Bone marrow (tissue), 2 donors: Measurements from ENCODE around the gene SERPINH1.

Experiments used
- DNase-seq, 2 donors: peaks; one replicate each; lab custom pipeline; 2025; lab: John Stamatoyannopoulos, UW

SERPINH1 gene

DNA sequence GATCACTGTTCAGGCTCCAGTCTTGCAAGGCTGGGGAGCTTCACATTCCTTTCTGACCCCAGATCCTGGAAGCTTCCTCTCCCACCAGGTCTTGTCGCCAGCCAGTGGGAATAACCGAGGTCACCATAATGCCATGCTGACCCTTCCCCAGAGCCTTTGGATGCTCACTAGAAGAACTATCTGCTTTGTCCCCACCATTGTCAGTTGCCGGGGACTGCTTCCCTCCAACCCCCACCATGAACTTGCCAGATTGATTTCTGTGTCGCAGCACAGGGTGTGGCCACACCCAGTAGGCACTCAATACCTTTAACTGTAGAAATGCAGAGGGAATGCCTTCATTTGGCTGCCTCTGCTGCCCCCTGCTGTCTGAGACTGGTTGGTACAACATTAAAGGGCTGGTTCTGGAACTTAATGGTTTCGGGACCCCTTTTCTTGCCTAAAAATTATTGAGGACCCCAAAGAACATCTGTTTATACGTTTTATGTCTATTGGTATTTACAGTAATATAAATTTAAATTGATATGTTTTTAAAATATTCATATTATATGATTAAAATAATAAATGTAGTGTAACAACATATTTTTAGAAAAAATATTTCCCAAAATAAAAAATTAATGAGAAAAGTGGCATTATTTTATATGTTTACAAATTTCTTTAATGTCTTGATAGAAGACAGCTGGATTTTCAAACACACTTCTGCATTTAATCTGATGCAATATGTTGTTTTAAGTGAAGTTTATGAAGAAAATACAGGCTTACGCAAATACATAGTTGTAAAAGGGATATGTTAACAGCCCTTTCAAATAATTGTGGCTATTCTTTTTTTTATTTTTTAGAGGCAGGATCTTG is 29.6 kb upstream of the SERPINH1 start:
- DNase-seq, result peak; percentile 41 to 46

DNA sequence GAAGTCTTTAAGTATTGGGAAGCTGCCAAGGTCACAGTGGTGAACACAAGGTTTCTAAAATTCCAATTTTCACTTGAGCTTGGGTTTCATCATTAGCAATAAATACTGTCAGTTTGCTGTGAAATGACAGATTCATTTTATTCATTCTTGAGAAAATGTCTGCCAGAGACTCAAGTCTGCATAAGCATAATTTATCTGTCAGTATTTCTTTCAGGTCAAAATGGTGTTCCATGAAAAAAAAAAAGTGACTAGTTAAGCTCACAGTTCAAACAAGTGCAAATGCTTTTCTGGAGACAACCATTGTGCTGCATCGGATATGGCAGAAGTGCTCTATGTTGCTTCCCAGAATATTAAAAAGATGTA is 28.2 kb upstream of the SERPINH1 start:
- DNase-seq, result no peak

DNA sequence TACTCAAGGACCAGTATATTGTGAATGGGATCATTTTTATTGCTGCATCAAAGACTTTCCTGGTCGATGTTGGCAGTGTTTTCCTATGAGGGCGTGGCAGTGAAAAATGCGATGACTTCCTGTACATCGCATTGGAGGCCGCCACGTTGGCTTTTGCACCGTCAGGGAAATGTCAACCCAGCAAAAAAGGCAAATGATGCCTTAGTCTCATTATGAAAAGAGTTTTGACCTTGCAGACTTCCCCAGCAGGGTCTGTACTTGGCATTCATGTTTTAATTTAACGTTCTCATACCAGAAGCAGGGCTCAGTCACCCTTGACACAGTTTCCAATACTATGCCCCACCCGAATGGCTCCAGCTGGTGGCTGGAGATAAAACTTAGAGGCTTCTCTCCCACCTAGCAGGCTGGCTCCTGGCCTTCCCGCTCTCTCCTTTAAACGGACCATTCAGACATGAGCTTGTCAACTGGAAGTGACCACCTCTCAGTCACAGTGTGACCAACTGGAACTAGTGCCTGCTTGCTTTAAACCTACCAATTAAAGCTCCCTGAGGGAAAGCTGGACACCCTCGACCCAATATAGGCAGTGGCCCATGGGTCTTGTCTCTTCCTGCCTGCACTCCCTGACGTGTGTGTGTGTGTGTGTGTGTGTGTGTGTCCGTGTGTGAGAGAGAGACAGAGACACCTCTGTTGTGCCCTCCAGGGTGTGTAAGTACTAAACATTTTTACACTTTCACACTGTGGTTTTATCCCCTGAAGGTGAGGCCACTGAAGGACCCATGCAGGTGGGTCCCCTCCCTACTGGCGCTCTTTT is 27.6 kb upstream of the SERPINH1 start:
- no peak for DNase-seq

DNA sequence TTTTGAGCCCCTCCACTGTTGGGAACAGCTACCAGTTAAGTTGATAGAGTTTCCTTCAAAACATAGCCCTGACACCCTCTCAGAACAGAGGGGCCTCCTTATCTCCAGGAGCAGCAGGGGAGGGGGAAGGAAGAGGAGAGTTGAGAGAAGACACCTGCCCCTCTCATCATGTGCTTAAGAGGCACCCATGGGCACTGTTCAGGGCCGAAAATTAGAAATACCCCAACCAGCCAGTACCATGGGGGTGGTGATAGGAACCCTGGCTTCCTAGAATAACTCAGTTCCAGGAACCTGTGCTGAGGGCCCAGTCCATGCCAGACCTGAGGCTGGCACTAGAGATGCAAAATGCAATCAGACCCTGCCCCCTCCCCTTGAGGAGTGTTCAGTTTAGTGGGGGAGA is 27.0 kb upstream of the SERPINH1 start:
- DNase-seq, result no peak

DNA sequence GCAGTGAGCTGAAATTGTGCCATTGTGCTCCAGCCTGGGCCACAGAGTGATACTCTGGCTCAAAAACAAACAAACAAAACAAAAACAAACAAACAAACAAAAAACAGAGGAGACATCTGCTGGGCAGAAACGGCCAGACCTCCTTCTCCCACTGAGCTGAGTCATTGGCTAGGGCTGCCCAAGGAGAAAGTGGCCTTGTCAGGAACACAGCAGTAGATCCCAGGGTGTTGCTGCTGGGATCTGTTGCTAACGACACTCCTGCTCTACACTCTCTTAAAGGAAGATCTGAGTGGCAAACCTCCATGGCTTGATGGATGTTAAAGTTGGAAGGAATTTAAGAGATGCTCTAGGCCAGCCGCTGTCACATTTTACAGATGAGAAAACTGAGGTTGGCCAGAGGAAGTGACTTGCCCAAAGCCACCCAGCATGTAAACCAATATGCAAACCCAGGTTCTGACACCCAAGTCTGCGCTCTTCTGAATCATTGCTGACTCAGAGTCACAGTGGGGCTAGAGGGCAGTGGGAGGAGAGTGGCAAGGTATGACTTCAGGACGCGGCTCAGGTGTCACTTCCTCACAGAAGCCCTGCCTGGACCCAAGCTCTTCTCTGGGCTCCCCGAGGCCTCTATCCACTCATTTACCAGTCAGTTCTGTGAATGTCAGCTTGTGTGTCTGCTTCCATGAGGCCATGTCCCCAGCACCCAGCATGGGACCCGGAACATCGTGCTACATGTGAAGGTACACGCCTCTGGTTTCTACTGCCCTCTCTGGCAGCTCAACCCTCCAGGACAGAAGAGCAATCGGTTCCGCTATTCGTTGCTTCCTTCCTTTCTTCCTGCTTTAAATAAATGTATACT is 25.0 kb upstream of the SERPINH1 start:
- peak in 1 of 2 donors; percentile 53 for DNase-seq

DNA sequence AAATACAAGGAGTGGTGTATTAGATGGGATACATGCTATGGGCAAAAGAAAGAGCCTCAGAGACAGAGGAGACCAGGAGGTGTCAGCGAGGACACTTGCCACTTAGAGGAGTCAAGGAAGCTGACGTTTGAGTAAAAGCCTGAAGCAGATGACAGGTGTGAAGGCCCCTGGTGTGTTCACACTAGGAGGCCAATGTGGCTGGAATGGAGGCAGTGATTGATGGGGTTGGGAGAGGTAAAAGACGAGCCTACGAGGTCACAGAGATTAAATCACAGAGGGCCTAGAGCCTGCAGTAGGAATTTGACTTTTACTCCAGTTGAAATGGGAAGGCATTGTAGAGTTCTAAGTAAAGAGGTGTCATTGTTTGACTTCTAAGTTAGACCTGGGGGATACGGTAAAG is 24.3 kb upstream of the SERPINH1 start:
- no peak for DNase-seq

DNA sequence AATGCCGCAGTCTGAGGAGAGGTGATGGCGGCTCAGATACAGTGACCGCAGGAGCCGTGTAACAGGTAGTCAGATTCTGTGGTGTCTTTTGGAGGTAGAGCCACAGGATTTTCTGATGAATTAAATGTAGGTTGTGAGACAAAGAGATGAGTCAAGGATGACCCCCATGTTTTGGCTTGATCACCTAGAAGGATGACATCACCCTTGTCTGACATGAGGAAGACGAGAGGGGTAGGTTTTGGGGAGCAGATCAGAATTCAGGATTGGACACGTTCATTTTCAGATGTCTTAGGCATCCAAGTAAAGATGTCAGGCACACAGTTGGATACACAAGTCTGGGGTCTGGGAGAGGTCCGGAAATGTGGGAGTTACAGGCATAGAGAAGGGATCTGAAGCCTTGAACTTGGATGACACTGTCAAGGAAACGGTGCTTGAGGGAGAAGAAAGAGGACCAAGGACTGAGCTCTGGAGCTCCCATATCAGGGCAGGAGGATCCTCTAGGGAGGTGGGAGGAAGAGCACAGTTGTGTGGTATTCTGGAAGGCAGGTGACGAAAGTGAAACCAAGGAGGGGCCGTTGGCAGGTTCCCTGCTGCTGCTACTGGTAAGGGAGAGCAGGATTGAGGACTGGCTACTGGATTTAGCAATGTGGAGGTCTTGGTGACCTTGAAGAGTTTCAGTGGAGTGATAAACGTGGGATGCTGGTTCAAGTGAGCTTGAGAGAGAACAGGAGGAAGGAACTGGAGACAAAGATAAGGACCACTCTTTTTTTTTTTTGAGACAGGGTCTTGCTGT is 23.7 kb upstream of the SERPINH1 start:
- DNase-seq, result no peak

DNA sequence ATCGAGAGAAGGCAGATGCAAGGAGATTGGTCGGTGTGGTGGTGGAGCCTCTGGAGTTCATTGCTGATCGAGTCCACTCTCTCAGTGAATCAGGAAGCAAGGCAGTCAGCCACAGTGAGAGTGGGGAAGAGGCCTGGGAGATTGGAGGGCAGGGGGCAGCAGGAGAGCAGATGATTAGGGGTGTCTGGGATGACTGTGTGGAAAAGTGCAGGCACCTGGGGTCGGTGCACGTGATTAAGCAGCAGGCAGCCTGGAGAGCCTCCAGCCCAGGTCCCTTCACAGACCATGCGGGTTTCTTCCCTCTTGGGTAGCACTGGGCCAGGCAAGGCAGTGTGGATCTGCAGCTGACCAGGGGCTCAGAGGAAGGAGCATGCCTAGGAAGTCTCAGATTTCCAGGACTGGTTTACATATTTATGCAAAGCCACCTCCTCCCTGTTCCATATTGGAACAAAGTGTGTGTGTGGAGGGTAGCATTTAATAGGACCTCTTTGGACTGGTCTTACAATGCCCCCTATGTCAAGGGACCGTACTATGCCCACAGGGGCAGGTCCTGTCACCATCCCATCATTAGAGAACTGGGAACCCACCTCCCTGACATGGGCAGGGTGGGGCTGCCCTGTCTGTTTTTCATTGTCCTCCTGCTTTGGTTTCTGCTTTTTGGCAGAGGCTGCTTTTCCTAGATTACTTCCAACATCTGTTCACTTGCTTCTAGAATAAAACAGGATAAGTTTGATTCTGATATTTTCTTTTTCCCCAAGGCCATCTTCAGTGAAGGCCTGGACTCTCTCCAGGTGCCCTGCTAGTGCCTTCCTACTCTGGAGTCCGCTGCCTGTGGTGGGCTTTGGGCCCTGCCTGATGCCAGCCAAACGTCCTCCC is 22.4 kb upstream of the SERPINH1 start:
- DNase-seq, result no peak

DNA sequence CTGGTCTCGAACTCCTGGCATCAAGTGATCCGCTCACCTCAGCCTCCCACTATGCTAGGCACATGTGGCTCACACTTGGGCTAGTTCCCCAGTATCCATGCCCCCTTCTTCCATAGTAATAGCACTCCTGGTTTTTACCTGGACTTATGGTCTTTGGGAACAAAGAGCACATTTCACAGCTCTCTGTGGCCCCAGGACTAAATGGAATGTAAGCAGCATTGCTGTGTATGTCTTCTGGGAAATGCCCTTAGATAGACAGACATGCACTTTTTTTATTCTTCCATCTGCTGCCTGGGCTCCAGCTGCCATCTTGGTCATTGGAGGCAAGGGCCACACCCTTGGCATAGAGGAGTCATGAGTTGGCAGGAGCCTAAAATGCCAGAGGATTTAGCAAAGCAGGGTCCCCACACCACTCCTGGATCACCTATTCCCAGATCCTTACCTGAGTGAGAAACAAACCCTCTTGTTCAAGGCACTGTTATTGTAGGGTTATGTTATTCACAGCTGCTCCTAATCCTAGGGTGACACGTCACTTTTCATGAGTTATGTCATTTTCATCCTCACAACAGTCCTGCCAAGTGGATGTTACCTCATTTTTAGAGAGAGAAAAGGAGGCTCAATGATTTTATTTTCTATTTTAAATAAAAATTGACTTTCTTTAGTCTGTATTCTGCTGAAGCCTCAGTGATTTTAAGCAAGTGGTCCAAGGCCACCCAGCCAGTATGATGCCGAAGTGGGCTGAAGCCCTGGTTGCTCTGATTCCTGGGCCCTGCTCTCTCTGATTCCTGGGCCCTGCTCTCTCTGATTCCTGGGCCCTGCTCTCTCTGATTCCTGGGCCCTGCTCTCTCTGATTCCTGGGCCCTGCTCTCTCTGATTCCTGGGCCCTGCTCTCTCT is 20.6 kb upstream of the SERPINH1 start:
- no peak for DNase-seq

DNA sequence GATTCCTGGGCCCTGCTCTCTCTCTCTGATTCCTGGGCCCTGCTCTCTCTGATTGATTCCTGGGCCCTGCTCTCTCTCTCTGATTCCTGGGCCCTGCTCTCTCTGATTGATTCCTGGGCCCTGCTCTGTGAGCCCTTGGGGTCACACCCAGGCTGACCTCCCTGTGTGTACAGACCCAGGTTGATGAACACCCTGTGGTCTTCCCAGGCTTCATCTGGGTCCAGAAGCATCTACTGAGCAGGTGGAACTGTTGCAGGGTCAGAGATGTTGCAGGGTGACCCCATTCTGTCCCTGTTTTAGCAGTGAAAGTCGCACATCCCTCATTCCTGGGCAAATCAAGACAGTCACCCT is 20.0 kb upstream of the SERPINH1 start:
- no peak for DNase-seq

DNA sequence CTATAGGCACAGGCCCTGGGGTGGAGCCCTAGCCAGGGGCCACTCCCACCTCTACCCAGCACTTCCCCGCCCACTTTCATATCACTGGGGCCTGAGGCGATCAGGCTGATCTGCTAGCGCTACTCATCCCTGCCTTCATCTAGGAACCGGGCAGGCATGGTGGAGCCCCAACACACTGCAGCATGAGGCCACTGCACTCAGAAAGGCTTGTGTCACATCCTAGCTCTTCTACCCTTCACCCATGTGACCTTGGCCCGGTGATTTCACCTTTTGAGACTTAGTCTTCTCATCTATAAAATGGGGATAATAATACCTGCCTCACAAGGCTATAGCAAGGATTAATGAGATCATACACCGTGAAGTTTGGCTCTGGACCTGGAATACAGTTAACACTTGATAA is 18.2 kb upstream of the SERPINH1 start:
- DNase-seq, result no peak

DNA sequence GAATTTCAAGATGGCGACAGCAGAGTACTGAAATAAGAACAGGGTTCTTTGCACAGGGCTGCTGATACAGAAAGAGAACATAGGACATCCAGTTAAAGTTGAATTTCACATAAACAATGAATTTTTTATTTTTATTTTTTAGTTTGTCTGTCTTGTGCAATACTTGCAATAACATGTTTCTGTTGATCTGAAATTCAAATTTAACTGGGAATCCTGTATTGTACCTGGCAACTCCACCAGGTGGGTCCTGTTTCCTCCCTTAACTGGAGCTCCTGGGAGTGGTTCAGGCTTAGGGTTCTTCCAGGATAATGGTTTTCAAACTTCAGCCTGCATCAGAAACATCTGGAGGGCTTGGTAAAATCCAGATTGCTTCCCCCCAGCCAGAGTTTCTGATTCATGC is 14.9 kb upstream of the SERPINH1 start:
- DNase-seq, result no peak

DNA sequence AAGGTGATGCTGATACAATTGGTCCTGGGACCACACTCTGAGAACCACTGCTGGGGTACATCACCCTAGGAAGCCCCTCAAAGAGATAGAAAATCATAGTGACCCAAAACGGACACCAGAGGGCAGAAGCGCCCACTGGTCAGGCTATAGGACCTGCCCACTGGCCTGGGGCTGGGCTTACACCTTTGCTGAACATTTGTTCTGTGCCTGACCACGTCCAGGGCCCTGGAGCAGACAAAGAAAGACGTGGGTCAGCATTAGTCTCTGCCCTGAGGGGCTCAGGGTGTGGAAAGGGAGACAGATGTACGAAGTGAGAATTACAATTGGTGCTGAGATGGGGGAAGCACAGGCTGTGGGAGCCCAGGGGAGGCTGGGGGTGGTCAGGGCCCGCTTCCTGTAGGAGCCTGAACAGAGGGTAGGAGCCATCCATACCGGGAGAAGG is 14.4 kb upstream of the SERPINH1 start:
- peak in 1 of 2 donors; percentile 20 for DNase-seq

DNA sequence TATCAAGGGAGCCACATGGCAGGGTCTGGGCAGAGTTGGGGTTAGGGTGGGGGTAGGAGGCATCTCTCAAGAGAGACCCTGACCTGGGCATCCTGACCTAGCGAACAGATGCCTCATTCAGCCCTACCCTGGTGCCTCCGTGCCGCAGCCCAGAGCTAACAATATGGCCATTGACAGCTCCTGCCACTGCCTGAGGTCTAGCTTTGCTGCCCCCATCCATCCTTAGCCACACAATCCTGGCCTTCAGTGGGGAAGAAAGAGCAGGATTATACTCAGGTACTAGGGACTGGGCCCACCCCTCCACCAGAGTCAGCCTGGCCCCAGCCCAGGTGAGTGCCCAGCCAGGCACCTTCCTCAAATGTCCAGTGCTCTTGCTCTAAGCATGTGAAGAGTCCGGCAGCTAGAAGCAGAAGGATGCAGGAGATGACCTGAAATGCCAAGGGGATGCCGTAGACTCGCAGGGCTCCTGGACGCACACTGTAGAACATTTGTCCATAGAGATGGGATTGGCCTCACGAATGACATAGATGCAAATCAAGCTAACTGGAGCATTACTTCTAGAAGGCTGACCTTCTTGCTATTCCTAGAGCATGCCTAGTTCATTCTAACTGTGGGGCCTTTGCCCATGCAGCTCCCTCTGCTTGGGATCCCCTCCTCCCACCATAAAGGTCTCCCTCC is 13.3 kb upstream of the SERPINH1 start:
- no peak for DNase-seq

DNA sequence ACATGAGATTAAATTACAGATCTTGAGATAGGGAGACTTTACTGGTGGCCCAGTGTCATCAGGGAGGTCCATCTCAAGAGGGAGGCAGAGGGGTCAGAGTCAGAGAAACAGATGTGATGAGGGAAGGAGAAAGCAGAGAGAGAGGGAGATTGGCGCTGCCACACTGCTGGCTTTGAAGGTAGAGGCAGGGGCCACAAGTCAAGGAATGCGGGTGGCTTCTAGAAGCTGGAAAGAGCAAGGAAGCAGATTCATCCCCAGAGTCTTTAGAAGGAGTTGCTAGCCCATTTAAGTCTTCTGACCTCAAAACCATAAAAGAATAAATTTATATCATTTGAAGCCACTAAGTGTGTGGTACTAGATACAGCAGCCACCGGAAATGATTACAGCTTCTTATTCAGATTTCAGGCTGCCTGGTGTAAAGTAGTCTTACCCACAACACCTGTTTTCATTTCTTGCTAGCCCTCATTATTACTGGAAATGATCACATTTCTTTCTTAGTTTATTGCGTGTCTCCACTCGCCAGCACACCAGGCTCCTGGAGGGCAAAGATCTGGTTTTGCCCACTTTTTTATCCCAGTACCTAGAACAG is 12.6 kb upstream of the SERPINH1 start:
- no peak for DNase-seq

DNA sequence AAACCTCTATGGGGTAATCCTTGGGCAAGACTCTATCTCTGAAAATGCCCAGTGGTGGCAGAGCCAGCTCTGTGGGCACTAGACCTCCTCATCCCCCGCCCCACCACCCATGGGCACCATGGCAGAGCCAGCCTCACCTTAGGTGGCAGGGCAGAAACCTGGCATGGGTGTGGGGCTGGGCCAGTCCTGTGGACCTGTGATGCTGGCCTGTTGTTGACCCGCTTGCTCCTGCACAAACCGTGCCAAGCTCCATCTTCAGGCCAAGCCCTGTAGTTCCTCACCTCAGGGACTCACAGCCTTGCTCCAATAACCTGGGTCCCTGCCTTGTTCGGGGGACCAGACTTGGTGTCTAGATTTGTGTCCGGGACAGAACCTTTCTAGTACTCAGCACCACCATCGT is 8.9 kb upstream of the SERPINH1 start:
- DNase-seq, result no peak

DNA sequence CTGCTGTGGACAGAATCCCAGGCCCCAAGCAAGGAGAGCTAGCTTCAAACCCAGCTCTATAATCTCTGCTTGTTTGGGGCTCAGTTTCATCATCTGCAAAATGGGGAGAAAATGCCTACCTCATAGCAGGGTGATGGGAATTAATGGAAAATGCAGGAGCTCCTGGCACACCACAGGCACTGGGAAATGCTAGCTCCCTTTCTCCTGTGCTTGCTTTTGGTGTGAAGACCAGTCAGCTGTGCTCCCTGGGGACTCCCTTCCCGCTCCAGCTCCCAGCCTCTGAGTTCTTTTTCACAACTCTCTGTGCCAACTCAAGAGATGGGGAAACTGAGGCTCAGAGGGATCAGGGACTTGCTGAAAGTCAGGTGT is 8.2 kb upstream of the SERPINH1 start:
- no peak for DNase-seq

DNA sequence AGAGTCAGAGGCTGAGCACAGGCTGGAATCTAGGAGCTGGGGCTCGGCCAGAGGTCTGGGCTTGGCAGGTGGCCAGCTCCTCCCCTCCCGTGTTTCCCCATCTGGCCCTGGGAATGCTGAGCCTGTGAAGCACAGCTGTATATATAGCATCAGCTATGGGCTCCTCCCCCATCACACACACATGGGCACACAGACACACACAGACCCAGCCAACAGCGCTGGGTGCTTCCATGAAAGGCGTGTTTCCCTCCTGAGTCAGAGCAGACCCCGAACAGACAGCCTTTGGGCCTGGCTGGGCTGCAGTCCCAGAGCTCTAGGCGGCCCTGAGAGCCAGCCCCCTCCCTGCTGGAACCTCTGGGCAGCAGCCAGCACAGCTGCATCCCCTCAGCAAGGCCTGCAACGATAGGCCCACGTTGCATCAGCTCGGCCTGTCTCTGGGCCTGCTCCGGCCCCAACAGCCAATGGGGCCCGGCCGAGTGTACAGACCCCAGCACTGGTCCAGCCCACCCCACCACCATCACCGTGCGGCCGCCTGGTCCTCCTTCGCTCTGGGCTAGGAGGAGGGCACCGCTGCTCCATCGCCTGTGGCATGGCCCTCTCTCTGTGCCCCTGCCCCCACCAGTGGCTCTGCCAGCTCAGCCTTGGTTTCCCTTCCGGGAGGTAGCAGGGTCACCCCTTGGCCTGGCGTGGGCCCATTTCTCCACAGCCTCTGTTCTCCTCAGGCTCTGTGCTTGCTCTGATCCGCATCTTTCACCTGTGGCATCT is 7.6 kb upstream of the SERPINH1 start:
- DNase-seq, result no peak
